Neural progenitor cell (in vitro differentiated cells): ENCODE measurements around the gene KRT73.

ENCODE experiments used
- CTCF ChIP-seq: fragments of 200-600 bp; sonication (generic); IDR thresholded peaks from 2 replicates; pipeline ENCODE4 v1.5.1; 2017; ENCODE audit warnings: antibody characterized with exemption, mild to moderate bottlenecking
- EZH2phosphoT487 ChIP-seq: fragments of 200-600 bp; sonication (generic); IDR thresholded peaks from 2 replicates; pipeline ENCODE4 v1.6.1; 2017; ENCODE audit warnings: antibody characterized with exemption

GRCh38 chr12:52618866-52619265 lies 507 bp upstream of the KRT73 start:
- TF ChIP-seq EZH2phosphoT487 (no peak), CTCF (no peak)
